Testis (tissue), 3 donors: ENCODE measurements around the gene CBR3. TPM values are rescaled to one million over a fixed set of nuclear protein-coding genes. Genes with fewer than 3 reads are reported as not detected.

Experiments used
- DNase-seq: peaks from one replicate; pipeline ENCODE4 v3.0.0-alpha.2; 2019
- H3K27ac ChIP-seq, 2 donors: fragments of 200-600 bp; sonication (generic); one replicate each; pipeline ENCODE4 v1.5.1; 2019
- H3K27me3 ChIP-seq: fragments of 200-600 bp; sonication (generic); one replicate; pipeline ENCODE4 v1.5.1; 2019
- H3K36me3 ChIP-seq: fragments of 200-600 bp; sonication (generic); one replicate; pipeline ENCODE4 v1.5.1; 2017; ENCODE audit warnings: low read depth; ENCODE audit errors: missing control alignments
- H3K4me1 ChIP-seq: fragments of 200-600 bp; sonication (generic); one replicate; pipeline ENCODE4 v1.5.1; 2019
- H3K4me3 ChIP-seq, 2 donors: fragments of 200-600 bp; sonication (generic); one replicate each; pipeline ENCODE4 v1.5.1; 2017 to 2019
- H3K9me3 ChIP-seq: fragments of 200-600 bp; sonication (generic); one replicate; pipeline ENCODE4 v1.5.1; 2017
- POLR2A ChIP-seq: fragments of 450-650 bp; IDR thresholded peaks from one replicate; pipeline ENCODE4 v1.6.1; 2017; ENCODE audit warnings: antibody characterized with exemption, mild to moderate bottlenecking, moderate library complexity
- WGBS, 2 donors: methylation state at CpG; one replicate each; pipeline ENCODE4 v1.1.5; 2018; 5-methylcytosine and 5-hydroxymethylcytosine counted together
- intact Hi-C: fragments of 100-400 bp; cut with DNase I; formaldehyde crosslinking; loops from one replicate; pipeline ENCODE4 v1.15.1; 2023; ENCODE audit warnings: low total_unique reads
- polyA plus RNA-seq: library from polyadenylated mRNA; stranded (reverse); fragments of 350-450 nt; fragmentation: Illumina TruSeq; extraction: RNeasy Lipid Tissue Mini Kit (QIAGEN cat#74804); gene quantifications from one replicate; pipeline ENCODE4 v1.2.3, GENCODE V29; 2014; ENCODE audit warnings: low read depth, low replicate concordance; ENCODE audit not compliant: insufficient read depth
- total RNA-seq, 2 donors: library from RNA; depleted of rRNA; stranded (reverse); fragments of >200 nt; gene quantifications; one replicate each; pipeline ENCODE4 v1.2.3, GENCODE V29; 2016
- TF ChIP-seq, protein P1 (sequence below), 3 experiments: fragments of 450-650 bp in 2 of 3; fragments of 200-600 bp in 1 of 3; sonication (generic) in 1 of 3; IDR thresholded peaks; one replicate each; pipeline ENCODE4 v1.5.1; 2016 to 2019; ENCODE audit warnings: antibody characterized with exemption in 3 of 3, mild to moderate bottlenecking in 2 of 3, moderate library complexity in 1 of 3

CBR3 gene
- total and polyA plus RNA-seq, 3 donors from 2014 or later = 2.8 to 10.7 (median 6.9) TPM

DNA sequence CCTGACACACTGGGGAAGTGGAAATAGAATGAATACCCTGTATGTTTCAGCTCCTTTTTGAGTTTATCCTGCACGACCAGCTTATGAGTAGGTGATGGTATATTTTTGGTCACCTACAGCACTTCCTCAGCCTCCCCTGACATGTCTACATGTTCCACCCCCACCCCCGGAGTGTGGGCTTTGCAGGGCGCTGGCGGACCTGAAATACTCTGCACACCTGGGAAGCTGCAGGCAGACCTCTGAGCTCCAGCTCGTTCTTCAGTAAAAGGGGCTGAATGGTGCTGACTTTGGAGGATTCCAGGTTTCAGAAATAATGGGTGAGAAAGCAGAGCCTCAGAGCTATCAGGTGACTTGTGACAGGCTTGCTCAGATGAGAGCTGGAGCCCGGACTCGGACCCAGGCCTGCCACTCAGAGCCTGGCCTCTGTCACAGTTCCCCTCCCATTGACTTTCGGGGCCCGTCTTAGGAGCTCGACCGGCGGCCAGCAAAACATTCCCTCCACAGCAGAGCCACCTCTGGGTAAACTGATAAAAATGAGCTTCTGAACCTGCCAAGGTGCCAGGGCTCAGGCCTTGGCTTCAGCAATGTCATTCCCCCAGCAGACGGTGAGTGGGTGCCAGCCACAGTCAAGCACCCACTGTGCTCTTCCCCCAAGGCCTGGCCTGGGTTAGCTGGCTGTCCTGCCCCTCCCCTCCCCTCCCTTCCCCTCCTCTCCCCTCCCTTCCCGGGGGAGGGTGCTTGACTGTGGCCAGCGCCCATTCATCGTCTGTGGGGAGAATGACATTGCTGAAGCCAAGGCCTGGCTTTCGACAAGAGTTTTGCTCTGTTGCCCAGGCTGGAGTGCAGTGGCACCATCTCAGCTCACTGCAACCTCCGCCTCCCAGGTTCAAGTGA, 51.9 kb downstream of the CBR3 start:
- Histone ChIP-seq H3K27me3 (no peaks in the 10 kb centered on the region), H3K27ac (no peak overlapping the region), H3K4me3 (no peak overlapping the region), H3K36me3 (no peaks in the 10 kb centered on the region), H3K9me3 (no peaks in the 10 kb centered on the region), H3K4me1 (peaks cover 6% of the 10 kb centered on the region)
- intact Hi-C loops = no loop called here
- no peak for DNase-seq
- TF ChIP-seq, protein P1, sequence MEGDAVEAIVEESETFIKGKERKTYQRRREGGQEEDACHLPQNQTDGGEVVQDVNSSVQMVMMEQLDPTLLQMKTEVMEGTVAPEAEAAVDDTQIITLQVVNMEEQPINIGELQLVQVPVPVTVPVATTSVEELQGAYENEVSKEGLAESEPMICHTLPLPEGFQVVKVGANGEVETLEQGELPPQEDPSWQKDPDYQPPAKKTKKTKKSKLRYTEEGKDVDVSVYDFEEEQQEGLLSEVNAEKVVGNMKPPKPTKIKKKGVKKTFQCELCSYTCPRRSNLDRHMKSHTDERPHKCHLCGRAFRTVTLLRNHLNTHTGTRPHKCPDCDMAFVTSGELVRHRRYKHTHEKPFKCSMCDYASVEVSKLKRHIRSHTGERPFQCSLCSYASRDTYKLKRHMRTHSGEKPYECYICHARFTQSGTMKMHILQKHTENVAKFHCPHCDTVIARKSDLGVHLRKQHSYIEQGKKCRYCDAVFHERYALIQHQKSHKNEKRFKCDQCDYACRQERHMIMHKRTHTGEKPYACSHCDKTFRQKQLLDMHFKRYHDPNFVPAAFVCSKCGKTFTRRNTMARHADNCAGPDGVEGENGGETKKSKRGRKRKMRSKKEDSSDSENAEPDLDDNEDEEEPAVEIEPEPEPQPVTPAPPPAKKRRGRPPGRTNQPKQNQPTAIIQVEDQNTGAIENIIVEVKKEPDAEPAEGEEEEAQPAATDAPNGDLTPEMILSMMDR (IDR thresholded peaks at IDR 0.05) = no peak
- TF ChIP-seq POLR2A = no peak
- 80 to 81% methylated on average over 10 to 18 of the region's 18 CpGs for WGBS, 2 donors

DNA sequence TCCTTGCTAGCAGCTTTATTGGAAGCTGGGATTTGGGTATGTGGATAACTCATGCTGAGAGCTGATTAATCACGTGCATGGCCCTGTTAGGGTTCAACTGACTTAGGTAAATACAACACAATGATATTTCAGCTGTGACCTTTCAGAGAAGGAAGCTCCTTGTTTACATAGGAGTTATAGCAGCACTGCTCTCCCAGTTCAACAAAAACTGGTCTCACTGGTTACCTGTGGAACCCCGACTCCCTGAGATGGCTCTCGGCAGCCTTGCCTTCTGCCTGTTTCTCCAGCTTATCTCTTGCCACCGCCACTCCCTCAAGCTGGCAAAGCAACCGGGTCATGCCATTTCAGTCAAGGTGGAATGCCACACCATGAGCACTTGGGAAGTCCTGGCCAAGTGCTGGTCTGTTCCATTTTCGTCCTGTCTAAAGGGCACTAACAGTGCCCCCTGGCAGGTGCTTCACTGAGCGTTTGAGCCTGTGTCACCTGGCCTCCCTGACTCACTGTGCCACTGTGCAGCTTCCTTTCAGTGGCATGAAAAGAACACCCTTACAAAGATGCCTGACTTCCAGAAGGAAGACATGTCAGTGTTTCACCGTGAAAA, 53.3 kb downstream of the CBR3 start:
- WGBS, 2 donors = 50 to 69% methylated on average over 5 to 8 of the region's 8 CpGs
- Histone ChIP-seq H3K9me3 (no peaks in the 10 kb centered on the region), H3K27ac (no peak overlapping the region), H3K4me3 (no peak overlapping the region), H3K36me3 (no peaks in the 10 kb centered on the region), H3K4me1 (peaks cover 6% of the 10 kb centered on the region), H3K27me3 (no peaks in the 10 kb centered on the region)
- TF ChIP-seq, protein P1 (IDR thresholded peaks at IDR 0.05) = no peak
- TF ChIP-seq POLR2A = no peak
- intact Hi-C loops = no loop called here
- no peak for DNase-seq

DNA sequence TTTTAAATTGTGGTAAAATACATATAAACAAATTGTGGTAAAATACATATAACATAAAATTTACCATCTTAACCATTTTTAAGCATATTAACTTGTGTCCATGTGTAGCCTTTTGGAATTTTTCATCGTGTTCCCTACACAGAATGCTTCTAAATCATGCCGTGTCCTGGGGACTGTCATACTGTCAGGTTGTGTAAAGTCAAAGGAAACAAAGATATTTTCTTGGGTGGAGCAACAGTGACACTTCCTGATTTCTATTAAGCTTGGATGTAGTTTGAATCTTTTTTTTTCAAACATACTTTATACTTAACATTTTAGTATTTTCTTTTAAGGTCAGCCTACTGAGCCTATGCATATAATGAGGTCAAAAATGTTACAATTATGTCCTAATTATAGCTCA, 54.1 kb downstream of the CBR3 start:
- Histone ChIP-seq H3K4me3 (no peak overlapping the region), H3K9me3 (no peaks in the 10 kb centered on the region), H3K4me1 (peaks cover 6% of the 10 kb centered on the region), H3K27me3 (no peaks in the 10 kb centered on the region), H3K36me3 (no peaks in the 10 kb centered on the region), H3K27ac (no peak overlapping the region)
- 30 to 44% methylated on average over 2 of the region's 2 CpGs for WGBS, 2 donors
- intact Hi-C loops = no loop called here
- DNase-seq = no peak
- TF ChIP-seq, protein P1 (IDR thresholded peaks at IDR 0.05) = no peak
- TF ChIP-seq POLR2A = no peak

DNA sequence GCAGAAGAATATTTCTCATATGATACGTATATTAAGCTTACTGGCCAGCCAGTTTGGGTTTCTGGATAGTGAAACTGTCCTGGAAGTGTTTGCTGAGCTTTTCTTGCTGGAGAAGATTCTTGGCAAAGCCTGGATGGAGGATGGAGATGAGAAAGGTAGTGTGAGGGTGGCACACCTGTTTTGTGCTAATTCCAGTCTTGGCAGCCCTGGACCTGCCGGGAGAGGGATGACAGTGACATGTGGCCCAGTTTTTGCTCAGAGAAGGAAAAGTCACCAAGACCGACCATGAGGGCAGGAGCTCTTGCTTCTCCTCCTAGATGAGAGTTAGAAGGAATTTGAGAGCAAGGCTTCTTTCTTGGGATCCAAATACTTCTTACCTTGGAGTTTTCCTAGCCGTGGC, 55.9 kb downstream of the CBR3 start:
- no peaks in the 10 kb centered on the region for H3K36me3 ChIP-seq
- intact Hi-C loops = no loop called here
- H3K4me3 ChIP-seq = no peak overlapping the region
- 91 to 98% methylated on average over 4 of the region's 4 CpGs for WGBS, 2 donors
- H3K9me3 ChIP-seq = no peaks in the 10 kb centered on the region
- no peak overlapping the region for H3K27ac ChIP-seq
- DNase-seq = no peak
- no peaks in the 10 kb centered on the region for H3K27me3 ChIP-seq
- TF ChIP-seq, protein P1 (IDR thresholded peaks at IDR 0.05) = no peak
- TF ChIP-seq POLR2A = no peak
- peaks cover 6% of the 10 kb centered on the region for H3K4me1 ChIP-seq
